A549 (cell line): ENCODE data around the gene LSP1. TPM values are rescaled to one million over a fixed set of nuclear protein-coding genes. Genes with fewer than 3 reads are reported as not detected.

Experiments
- ATAC-seq, 2 experiments: fragments of 200-7000 bp in 1 of 2; fragments of >200 bp in 1 of 2; cut with Nextera tagmentation in 1 of 2; cut with Tn5 transposase in 1 of 2; 3 replicates each; pipeline versions ENCODE4 v1.8.0 to v1.9.1; 2018 to 2020; ENCODE audit warnings: mild to moderate bottlenecking in 1 of 2, moderate library complexity in 1 of 2
- CTCF ChIA-PET: fragments of 300-600 bp; sonication (Branson Sonifier 250); formaldehyde crosslinking; extraction: SDS; loops from one replicate; lab custom pipeline; 2021; ENCODE audit warnings: antibody characterized with exemption, inconsistent platforms; lab: Yijun Ruan, JAX
- POLR2A ChIA-PET: fragments of 350-600 bp; formaldehyde crosslinking; extraction: SDS; loops from one replicate; lab custom pipeline; 2021; ENCODE audit warnings: antibody characterized with exemption, inconsistent platforms; lab: Yijun Ruan, JAX
- DNase-seq, 2 experiments: peaks; one replicate each; pipeline versions ENCODE4 v3.0.0 to v3.0.0-alpha.2; 2011 to 2016; ENCODE audit warnings: low read depth in 1 of 2, low spot score in 1 of 2
- FAIRE-seq: peaks from 2 replicates; lab custom pipeline; 2011; peaks lifted over from hg19 to GRCh38; lab: Jason Lieb, UNC
- H3K27ac ChIP-seq, 2 experiments: fragments of >200 bp; sonication (Bioruptor Twin); formaldehyde crosslinking; 3 replicates each; pipeline ENCODE4 v1.5.1; 2016 to 2017
- H3K4me1 ChIP-seq: fragments of >200 bp; sonication (Bioruptor Twin); formaldehyde crosslinking; 3 replicates; pipeline ENCODE4 v1.6.1; 2016
- H3K4me2 ChIP-seq: fragments of >200 bp; sonication (Bioruptor Twin); formaldehyde crosslinking; 3 replicates; pipeline ENCODE4 v1.6.1; 2016
- H3K4me3 ChIP-seq: fragments of >200 bp; sonication (Bioruptor Twin); formaldehyde crosslinking; 3 replicates; pipeline ENCODE4 v1.5.1; 2016
- H3K9me3 ChIP-seq: fragments of >200 bp; sonication (Bioruptor Twin); formaldehyde crosslinking; 3 replicates; pipeline ENCODE4 v1.6.1; 2016
- ATOH8 ChIP-seq: fragments of 250-450 bp; sonication (Bioruptor Pico); IDR thresholded peaks from 2 replicates; pipeline ENCODE4 v1.5.0; 2020; ENCODE audit warnings: low read depth, mild to moderate bottlenecking, moderate library complexity
- BHLHE40 ChIP-seq: IDR thresholded peaks from 2 replicates; pipeline ENCODE4 v1.6.1; 2012; ENCODE audit warnings: low read depth, low read length, inconsistent platforms
- CEBPB ChIP-seq, 2 experiments: fragments of >200 bp in 1 of 2; sonication (Bioruptor Twin) in 1 of 2; formaldehyde crosslinking in 1 of 2; IDR thresholded peaks; 2 replicates each; pipeline ENCODE4 v1.6.1; 2012 to 2016
- CHD2 ChIP-seq: fragments of 150-350 bp; IDR thresholded peaks from 2 replicates; pipeline ENCODE4 v1.6.1; 2014; ENCODE audit warnings: low read length; ENCODE audit not compliant: partially characterized antibody
- E2F6 ChIP-seq: IDR thresholded peaks from 2 replicates; pipeline ENCODE4 v1.6.1; 2012; ENCODE audit warnings: low read depth, borderline replicate concordance
- EP300 ChIP-seq, 2 experiments: fragments of >200 bp; sonication (Bioruptor Twin); formaldehyde crosslinking; IDR thresholded peaks; 2 replicates in 1 of 2; 3 replicates in 1 of 2; pipeline ENCODE4 v1.6.1; 2016 to 2017
- FOXS1 ChIP-seq: fragments of 250-450 bp; sonication (Bioruptor Pico); IDR thresholded peaks from 2 replicates; pipeline ENCODE4 v1.5.0; 2020; ENCODE audit warnings: mild to moderate bottlenecking, moderate library complexity
- GATA3 ChIP-seq: IDR thresholded peaks from 2 replicates; pipeline ENCODE4 v1.6.1; 2012; ENCODE audit warnings: borderline replicate concordance
- HDAC2 ChIP-seq: fragments of 200-600 bp; sonication (generic); IDR thresholded peaks from 2 replicates; pipeline ENCODE4 v1.6.1; 2016
- HES2 ChIP-seq: fragments of >200 bp; sonication (Bioruptor Twin); formaldehyde crosslinking; IDR thresholded peaks from 2 replicates; pipeline ENCODE4 v1.6.1; 2016
- HEYL ChIP-seq: fragments of 250-450 bp; sonication (Bioruptor Pico); IDR thresholded peaks from 2 replicates; pipeline ENCODE4 v1.8.0; 2021; ENCODE audit warnings: mild to moderate bottlenecking, moderate library complexity
- HOXB5 ChIP-seq: fragments of 250-450 bp; sonication (Bioruptor Pico); IDR thresholded peaks from 2 replicates; pipeline ENCODE4 v1.5.0; 2020; ENCODE audit warnings: mild to moderate bottlenecking, moderate library complexity
- KDM5A ChIP-seq: fragments of 200-600 bp; sonication (generic); IDR thresholded peaks from 2 replicates; pipeline ENCODE4 v1.6.1; 2016; ENCODE audit warnings: antibody characterized with exemption, mild to moderate bottlenecking
- MAZ ChIP-seq: fragments of 150-350 bp; IDR thresholded peaks from 2 replicates; pipeline ENCODE4 v1.6.1; 2014; ENCODE audit warnings: antibody characterized with exemption, low read depth, low read length, borderline replicate concordance
- NPAS2 ChIP-seq: fragments of 250-450 bp; sonication (Bioruptor Pico); IDR thresholded peaks from 2 replicates; pipeline ENCODE4 v1.8.0; 2022; ENCODE audit warnings: mild to moderate bottlenecking, moderate library complexity, borderline replicate concordance
- PHF8 ChIP-seq: fragments of 200-600 bp; sonication (generic); IDR thresholded peaks from 2 replicates; pipeline ENCODE4 v1.6.1; 2016; ENCODE audit warnings: low read depth, mild to moderate bottlenecking, antibody characterized with exemption, moderate library complexity, borderline replicate concordance
- POLR2A ChIP-seq: IDR thresholded peaks from 2 replicates; pipeline ENCODE4 v1.6.1; 2012; ENCODE audit warnings: mild to moderate bottlenecking, low read length
- POLR2AphosphoS2 ChIP-seq: conservative IDR thresholded peaks from 2 replicates; pipeline ENCODE4 v1.6.1; 2012; ENCODE audit warnings: low read length, improper control_type of control experiment, inconsistent platforms
- RARB ChIP-seq: fragments of 250-450 bp; sonication (Bioruptor Pico); IDR thresholded peaks from 2 replicates; pipeline ENCODE4 v1.8.0; 2021; ENCODE audit warnings: mild to moderate bottlenecking, moderate library complexity
- RCOR1 ChIP-seq: fragments of 150-350 bp; IDR thresholded peaks from 2 replicates; pipeline ENCODE4 v1.6.1; 2014; ENCODE audit warnings: antibody characterized with exemption, low read length, low read depth
- REST ChIP-seq: fragments of 200-600 bp; sonication (generic); IDR thresholded peaks from 2 replicates; pipeline ENCODE4 v1.6.1; 2016; ENCODE audit warnings: antibody characterized with exemption, mild to moderate bottlenecking, moderate library complexity
- RNF2 ChIP-seq: fragments of 200-600 bp; sonication (generic); IDR thresholded peaks from 2 replicates; pipeline ENCODE4 v1.6.1; 2016; ENCODE audit warnings: low read depth, mild to moderate bottlenecking, antibody characterized with exemption, moderate library complexity, borderline replicate concordance
- SMC3 ChIP-seq: fragments of >200 bp; sonication (Bioruptor Twin); formaldehyde crosslinking; IDR thresholded peaks from 3 replicates; pipeline ENCODE4 v1.6.1; 2018; ENCODE audit warnings: inconsistent platforms
- TFCP2L1 ChIP-seq: fragments of 250-450 bp; sonication (Bioruptor Pico); IDR thresholded peaks from 2 replicates; pipeline ENCODE4 v1.5.0; 2021; ENCODE audit warnings: mild to moderate bottlenecking
- TP53 ChIP-seq: fragments of 250-450 bp; sonication (Bioruptor Pico); IDR thresholded peaks from 2 replicates; pipeline ENCODE4 v1.5.0; 2021; ENCODE audit warnings: mild to moderate bottlenecking, moderate library complexity
- ZFP36 ChIP-seq: fragments of 450-650 bp; IDR thresholded peaks from 2 replicates; pipeline ENCODE4 v1.6.1; 2014; ENCODE audit warnings: borderline replicate concordance; ENCODE audit not compliant: partially characterized antibody
- WGBS: methylation state at CpG from one replicate; pipeline ENCODE4 v1.1.6; 2017; ENCODE audit errors: missing lambda C conversion rate; 5-methylcytosine and 5-hydroxymethylcytosine counted together
- polyA plus RNA-seq, 4 experiments: library from polyadenylated mRNA; depleted of rRNA in 3 of 4; stranded (reverse); fragments of >200 nt; fragmentation: RNase III in 1 of 4; extraction: RNeasy Plus Mini Kit Qiagen cat#74134 plus additional on column Dnase treatment in 1 of 4; gene quantifications; 2 replicates in 3 of 4; 3 replicates in 1 of 4; pipeline ENCODE4 v1.2.3, GENCODE V29; 2011 to 2017

Gene LSP1
- polyA plus RNA-seq, 2 of the 4 experiments (the other 2 are of a cell fraction) = 0.67 to 3.5 TPM

GRCh38 chr11:1835671-1836010, 17.2 kb upstream of the LSP1 start:
- Histone ChIP-seq H3K4me1 (peaks cover 38% of the 10 kb centered on the region), H3K9me3 (no peaks in the 10 kb centered on the region), H3K4me3 (no peak overlapping the region), H3K4me2 (no peak overlapping the region), H3K27ac (no peak overlapping the region; a peak in 1 of 6 replicates)
- DNase-seq (no peak), FAIRE-seq (no peak), ATAC-seq (no peak)
- CTCF ChIA-PET = interaction anchor here (0.8 to 13.7 kb wide), 19 partner anchors 7 to 317 kb away, joined by 3 to 605 read pairs (median 9); partner anchors contain the start of gene LSP1
- WGBS = 87% methylated on average over 4 of the region's 12 CpGs
- TF ChIP-seq HDAC2 = no peak
- TF ChIP-seq PHF8 = no peak
- TF ChIP-seq HEYL (CRISPR knock-in tag) = no peak
- no peak for TF ChIP-seq RNF2
- TF ChIP-seq REST = no peak
- no peak for TF ChIP-seq HES2
- no peak for TF ChIP-seq RARB (CRISPR knock-in tag)
- no peak for TF ChIP-seq E2F6
- TF ChIP-seq CEBPB (IDR thresholded peaks at IDR 0.05) = no peak
- POLR2A ChIA-PET = no interaction called here

- TF ChIP-seq HOXB5 (CRISPR knock-in tag) (no peak), ZFP36 (no peak), POLR2A (no peak), MAZ (no peak), NPAS2 (CRISPR knock-in tag) (no peak), SMC3 (no peak), POLR2AphosphoS2 (no peak), KDM5A (no peak), TFCP2L1 (CRISPR knock-in tag) (no peak), EP300 (IDR thresholded peaks at IDR 0.05) (no peak), TP53 (CRISPR knock-in tag) (no peak), RCOR1 (no peak), CHD2 (no peak), PHF8 (no peak), RARB (CRISPR knock-in tag) (no peak), HEYL (CRISPR knock-in tag) (no peak), BHLHE40 (no peak), GATA3 (no peak), ATOH8 (CRISPR knock-in tag) (no peak), FOXS1 (CRISPR knock-in tag) (no peak)
- FAIRE-seq (no peak), DNase-seq (no peak), ATAC-seq (no peak)
- Histone ChIP-seq H3K4me1 (peaks cover 31% of the 10 kb centered on the region), H3K27ac (no peak overlapping the region), H3K4me2 (no peak overlapping the region), H3K4me3 (no peak overlapping the region), H3K9me3 (no peaks in the 10 kb centered on the region)
- 88% methylated on average over 12 of the region's 43 CpGs for WGBS
- POLR2A ChIA-PET = no interaction called here
- CTCF ChIA-PET = interaction anchor here (0.7 to 13.7 kb wide), 26 partner anchors 8 to 316 kb away, joined by 3 to 605 read pairs (median 6); partner anchors contain the start of gene LSP1
Measured at GRCh38 chr11:1836011-1836945, 16.6 kb upstream of the LSP1 start.
